Right lobe of liver (tissue), 4 donors: ENCODE data around the gene CCDC85C.

Source experiments
- CTCF ChIP-seq, 4 donors: fragments of 200-600 bp in 3 of 4; fragments of 450-650 bp in 1 of 4; IDR thresholded peaks; one replicate each; pipeline versions ENCODE4 v1.5.1 to v1.8.0; 2016 to 2022; ENCODE audit warnings: antibody characterized with exemption in 4 of 4, mild to moderate bottlenecking in 2 of 4
- POLR2A ChIP-seq: fragments of 450-650 bp; IDR thresholded peaks from one replicate; pipeline ENCODE4 v1.6.1; 2017; ENCODE audit warnings: antibody characterized with exemption, mild to moderate bottlenecking
- donor health status: DM: no; HTN: no; CAD: no.
- donor health status: DM: no; HTN: no; CAD: no.
- donor health status: DM: no; HTN: yes; CAD: no.

GRCh38 chr14:99451234-99451633, 152.8 kb downstream of the CCDC85C start:
- TF ChIP-seq CTCF (IDR thresholded peaks at IDR 0.05) = no peak
- TF ChIP-seq POLR2A = no peak
